Activated B cell treated with CpG ODN at 0.5 μM for 24 hours (primary cell): ENCODE results near the gene JTB. TPM values are rescaled to one million over a fixed set of nuclear protein-coding genes. Genes with fewer than 3 reads are reported as not detected.

Experiments
- ATAC-seq: fragments of 200-7000 bp; cut with Tn5 transposase; one replicate; pipeline ENCODE4 v1.10.0; 2021; ENCODE audit warnings: low read depth, mild to moderate bottlenecking, moderate library complexity
- CTCF ChIA-PET: fragments of 350-600 bp; sonication (Branson Sonifier 250); formaldehyde crosslinking; loops from one replicate; lab custom pipeline; 2021; ENCODE audit warnings: antibody characterized with exemption; lab: Charles Lee
- POLR2A ChIA-PET: fragments of 350-600 bp; sonication (Branson Sonifier 250); formaldehyde crosslinking; loops from one replicate; lab custom pipeline; 2021; ENCODE audit warnings: antibody characterized with exemption; lab: Charles Lee
- DNase-seq: peaks from one replicate; pipeline ENCODE4 v3.0.0; 2022
- H3K27ac Mint-ChIP-seq: one replicate; pipeline ENCODE4 v1.8.0; 2020; ENCODE audit warnings: mixed read lengths
- H3K27me3 Mint-ChIP-seq: one replicate; pipeline ENCODE4 v1.8.0; 2021; ENCODE audit warnings: mixed read lengths
- H3K36me3 Mint-ChIP-seq: one replicate; pipeline ENCODE4 v1.8.0; 2021; ENCODE audit warnings: low read depth, mixed read lengths
- H3K4me1 Mint-ChIP-seq: one replicate; pipeline ENCODE4 v1.8.0; 2021; ENCODE audit warnings: mixed read lengths
- H3K4me3 Mint-ChIP-seq: one replicate; pipeline ENCODE4 v1.8.0; 2020; ENCODE audit warnings: mild to moderate bottlenecking, mixed read lengths
- H3K9me3 Mint-ChIP-seq: one replicate; pipeline ENCODE4 v1.8.0; 2020; ENCODE audit warnings: mixed read lengths
- CTCF ChIP-seq: fragments of 200-600 bp; IDR thresholded peaks from one replicate; pipeline ENCODE4 v1.8.0; 2022; ENCODE audit warnings: antibody characterized with exemption, mild to moderate bottlenecking
- intact Hi-C: fragments of 100-400 bp; cut with micrococcal nuclease; formaldehyde crosslinking; loops from one replicate; pipeline ENCODE4 v1.15.1; 2024
- total RNA-seq: library from RNA; stranded (reverse); gene quantifications from 2 replicates; pipeline ENCODE4 v1.2.3, GENCODE V29; 2022

JTB gene
- total RNA-seq, 1 donor from 2014 or later: 137 TPM

- ChIA-PET CTCF (interaction anchor here (0.8 kb wide), 1 partner anchor 124 kb away, joined by 3 read pairs; no protein-coding TSS in a partner anchor), POLR2A (interaction anchor here (1.0 to 2.6 kb wide), 3 partner anchors 16 to 28 kb away, joined by 4 to 14 read pairs (median 8); partner anchors contain the start of genes CREB3L4, GATAD2B and JTB)
- H3K4me1 Mint-ChIP-seq: peaks cover 72% of the 10 kb centered on the region
- DNase-seq: no peak
- H3K36me3 Mint-ChIP-seq: peaks cover 82% of the 10 kb centered on the region
- no peak overlapping the region for H3K4me3 Mint-ChIP-seq
- no peaks in the 10 kb centered on the region for H3K27me3 Mint-ChIP-seq
- ATAC-seq: no peak
- H3K9me3 Mint-ChIP-seq: no peaks in the 10 kb centered on the region
- H3K27ac Mint-ChIP-seq: peak overlapping the region; percentile 6
- intact Hi-C loops: no loop called here
- no peak for TF ChIP-seq CTCF
These were observed 26.3 kb downstream of the JTB start for GRCh38 chr1:153951183-153951582.

- CTCF ChIA-PET: interaction anchor here (0.6 to 4.0 kb wide), 15 partner anchors 9 to 275 kb away, joined by 3 to 46 read pairs (median 6); partner anchors contain the start of genes CREB3L4, GATAD2B, JTB and RAB13
- peaks cover 80% of the 10 kb centered on the region for H3K36me3 Mint-ChIP-seq
- intact Hi-C loops: loop anchor here (1.0 to 5.0 kb wide), 9 partner anchors 12 to 661 kb away; partner anchors contain the start of genes ADAR, CREB3L4, CRTC2 and HAX1
- H3K4me1 Mint-ChIP-seq: peaks cover 71% of the 10 kb centered on the region
- H3K27me3 Mint-ChIP-seq: no peaks in the 10 kb centered on the region
- DNase-seq (peak; percentile 74), ATAC-seq (peak; percentile 54)
- no peaks in the 10 kb centered on the region for H3K9me3 Mint-ChIP-seq
- H3K27ac Mint-ChIP-seq: peak within 1 kb of the TSS; percentile 96
- peak within 1 kb of the TSS; percentile 90 for H3K4me3 Mint-ChIP-seq
- no peak for TF ChIP-seq CTCF
- POLR2A ChIA-PET: interaction anchor here (0.6 to 5.8 kb wide), 40 partner anchors 9 to 1741 kb away, joined by 3 to 234 read pairs (median 8); partner anchors contain the start of genes ATP8B2, CHTOP, CREB3L4 and CRTC2
These were observed 30.7 kb downstream of the JTB start, which contains the start of gene DENND4B for GRCh38 chr1:153946622-153947241. TSS of gene DENND4B (minus strand) at chr1:153946718. CDS start at chr1:153944374, 2,344 bp downstream.

GRCh38 chr1:153945795-153946621 is 31.5 kb downstream of the JTB start:
- Mint-ChIP-seq H3K27me3 (no peaks in the 10 kb centered on the region), H3K36me3 (peaks cover 80% of the 10 kb centered on the region), H3K4me1 (peaks cover 69% of the 10 kb centered on the region), H3K9me3 (no peaks in the 10 kb centered on the region), H3K27ac (peak overlapping the region; percentile 96), H3K4me3 (peak overlapping the region; percentile 90)
- TF ChIP-seq CTCF: no peak
- CTCF ChIA-PET: interaction anchor here (1.0 to 4.0 kb wide), 16 partner anchors 11 to 149 kb away, joined by 3 to 46 read pairs (median 6); partner anchors contain the start of genes CREB3L4, GATAD2B, JTB and RAB13
- peak; percentile 71 for ATAC-seq
- POLR2A ChIA-PET: interaction anchor here (0.6 to 5.8 kb wide), 44 partner anchors 9 to 1742 kb away, joined by 3 to 234 read pairs (median 8); partner anchors contain the start of genes ATP8B2, CHTOP, CREB3L4 and CRTC2
- DNase-seq: peak; percentile 91
- intact Hi-C loops: loop anchor here (1.0 to 5.0 kb wide), 11 partner anchors 12 to 661 kb away; partner anchors contain the start of genes ADAR, CREB3L4, CRTC2 and HAX1

- H3K36me3 Mint-ChIP-seq: peaks cover 79% of the 10 kb centered on the region
- ChIA-PET CTCF (interaction anchor here (0.8 to 4.0 kb wide), 17 partner anchors 12 to 148 kb away, joined by 3 to 46 read pairs (median 6); partner anchors contain the start of genes CREB3L4, GATAD2B, JTB and RAB13), POLR2A (interaction anchor here (0.8 to 5.8 kb wide), 40 partner anchors 11 to 1228 kb away, joined by 3 to 234 read pairs (median 8); partner anchors contain the start of genes CHTOP, CREB3L4, CRTC2 and GATAD2B)
- intact Hi-C loops: loop anchor here (1.0 to 5.0 kb wide), 3 partner anchors 22 to 662 kb away; partner anchors contain the start of gene ADAR
- TF ChIP-seq CTCF: no peak
- H3K27me3 Mint-ChIP-seq: no peaks in the 10 kb centered on the region
- H3K4me1 Mint-ChIP-seq: peaks cover 64% of the 10 kb centered on the region
- ATAC-seq (peak; percentile 53), DNase-seq (peak; percentile 65)
- H3K4me3 Mint-ChIP-seq: peak overlapping the region; percentile 90
- H3K9me3 Mint-ChIP-seq: no peaks in the 10 kb centered on the region
- peak overlapping the region; percentile 96 for H3K27ac Mint-ChIP-seq
These were observed 32.2 kb downstream of the JTB start for GRCh38 chr1:153945131-153945794.
